GM19351 (cell line): ENCODE data around the gene SIDT2.
"Not testable (repeated sequence)": the region's sequence is repeated elsewhere in the genome, so short reads cannot be mapped to it uniquely, and the experiment has no call there.

Source experiments
- ATAC-seq: cut with Tn5 transposase; IDR thresholded peaks from one replicate; pipeline ENCODE4 v1.9.1; 2021; ENCODE audit warnings: mild to moderate bottlenecking, moderate library complexity; ENCODE audit not compliant: unreplicated experiment

The SIDT2 gene

GRCh38 chr11:117201658-117202305, 23.2 kb downstream of the SIDT2 start:
- ATAC-seq, result no peak

DNA sequence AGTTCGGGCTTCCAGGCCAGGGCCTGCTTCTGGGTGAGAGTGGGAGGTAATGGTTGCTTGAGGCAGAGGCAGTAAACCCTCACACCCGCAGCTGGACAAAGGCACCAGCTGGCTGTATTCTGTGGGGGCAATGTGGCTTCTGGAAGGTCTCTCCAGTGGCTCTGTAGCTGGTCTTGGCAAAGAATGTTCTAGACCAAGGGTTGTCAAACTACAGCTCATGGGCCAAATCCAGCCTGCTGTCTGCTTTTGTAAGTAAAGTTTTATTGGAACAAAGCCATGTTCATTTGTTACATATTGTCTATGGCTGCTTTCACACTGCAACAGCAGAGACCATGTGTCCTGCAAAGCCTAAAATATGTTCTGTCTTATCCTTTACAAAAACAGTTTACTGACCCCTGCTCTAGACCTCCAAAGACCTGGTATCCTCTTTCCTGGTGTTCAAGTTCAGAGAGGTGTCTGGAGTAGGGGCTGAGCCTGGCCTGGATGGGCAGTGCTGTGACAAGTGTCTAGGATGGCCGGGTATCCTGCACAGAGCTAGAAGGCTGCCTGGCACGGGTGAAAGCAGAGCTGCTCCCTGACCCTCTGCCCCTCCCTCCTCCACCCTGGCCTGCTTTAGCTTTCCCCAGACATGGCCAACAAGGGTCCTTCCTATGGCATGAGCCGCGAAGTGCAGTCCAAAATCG, 24.0 kb downstream of the SIDT2 start:
- ATAC-seq, result no peak

DNA sequence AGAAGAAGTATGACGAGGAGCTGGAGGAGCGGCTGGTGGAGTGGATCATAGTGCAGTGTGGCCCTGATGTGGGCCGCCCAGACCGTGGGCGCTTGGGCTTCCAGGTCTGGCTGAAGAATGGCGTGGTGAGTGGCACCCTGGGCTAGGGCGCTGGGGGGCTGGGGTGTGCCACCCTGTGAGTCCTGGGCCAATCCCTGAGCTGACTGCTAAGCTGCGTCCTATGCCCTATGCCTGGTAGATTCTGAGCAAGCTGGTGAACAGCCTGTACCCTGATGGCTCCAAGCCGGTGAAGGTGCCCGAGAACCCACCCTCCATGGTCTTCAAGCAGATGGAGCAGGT, 24.5 kb downstream of the SIDT2 start:
- ATAC-seq, result no peak

GRCh38 chr11:117204283-117205080, 25.9 kb downstream of the SIDT2 start:
- no peak for ATAC-seq

GRCh38 chr11:117205211-117205818, 26.8 kb downstream of the SIDT2 start:
- ATAC-seq, result no peak

GRCh38 chr11:117206111-117206510, 27.6 kb downstream of the SIDT2 start:
- ATAC-seq, result not testable (repeated sequence)

- ATAC-seq, result not testable (repeated sequence)
Measured at GRCh38 chr11:117206859-117207258, 28.3 kb downstream of the SIDT2 start.

- ATAC-seq, result not testable (repeated sequence)
Measured at GRCh38 chr11:117207481-117207880, 28.9 kb downstream of the SIDT2 start.

GRCh38 chr11:117208710-117209109, 30.2 kb downstream of the SIDT2 start:
- not testable (repeated sequence) for ATAC-seq

DNA sequence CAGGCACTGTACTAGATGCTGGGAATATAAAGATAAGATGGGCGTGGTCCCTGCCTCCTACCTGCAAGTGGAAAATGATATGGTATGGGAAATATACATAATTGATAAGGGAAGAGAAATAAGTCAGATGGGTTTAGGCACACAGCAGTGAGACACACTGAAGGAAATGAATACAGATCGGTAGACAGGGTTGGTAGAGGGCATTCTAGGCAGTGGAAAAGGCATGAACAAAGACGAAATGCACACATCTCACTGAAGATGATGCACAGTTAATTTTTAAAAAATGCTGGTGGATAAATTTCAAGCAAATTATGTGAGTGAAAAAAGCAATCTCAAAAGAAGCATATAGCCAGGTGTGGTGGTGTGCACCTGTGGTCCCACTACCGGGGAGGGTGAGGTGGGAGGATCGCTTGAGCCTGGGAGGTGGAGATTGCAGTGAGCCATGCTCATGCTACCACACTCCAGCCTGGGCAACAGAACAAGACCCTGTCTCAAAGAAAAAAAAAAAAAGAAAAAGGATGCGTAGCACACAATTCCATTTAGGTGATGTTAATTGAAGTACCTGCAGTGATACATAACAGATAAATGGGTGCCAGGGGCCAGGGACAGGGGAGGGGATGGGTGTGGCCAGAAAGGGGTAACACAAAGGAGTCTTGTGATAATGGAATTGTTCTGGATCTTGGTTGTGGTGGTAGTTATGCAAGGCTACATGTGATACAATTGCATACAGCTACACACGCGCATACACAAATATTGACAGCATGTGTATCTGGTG, 31.0 kb downstream of the SIDT2 start:
- ATAC-seq, result not testable (repeated sequence)

DNA sequence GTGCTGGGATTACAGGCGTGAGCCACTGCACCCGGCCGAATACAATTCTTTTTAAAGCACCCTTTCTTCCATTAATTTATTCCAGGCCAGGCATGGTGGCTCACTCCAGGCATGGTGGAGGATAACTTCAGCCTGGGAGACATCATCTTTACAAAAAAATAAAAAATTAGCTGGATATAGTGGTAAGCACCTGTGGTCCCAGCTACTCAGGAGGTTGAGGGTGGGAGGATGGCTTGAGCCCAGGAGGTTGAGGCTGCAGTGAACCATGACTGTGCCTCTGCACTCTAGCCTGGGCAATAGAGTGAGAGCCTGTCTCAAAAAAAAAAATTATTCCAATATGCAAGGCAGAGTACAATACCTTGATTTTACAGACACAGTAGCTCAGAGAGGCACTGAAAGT, 32.1 kb downstream of the SIDT2 start:
- ATAC-seq, result no peak

- no peak for ATAC-seq
Measured at GRCh38 chr11:117212697-117213355, 34.3 kb downstream of the SIDT2 start.

DNA sequence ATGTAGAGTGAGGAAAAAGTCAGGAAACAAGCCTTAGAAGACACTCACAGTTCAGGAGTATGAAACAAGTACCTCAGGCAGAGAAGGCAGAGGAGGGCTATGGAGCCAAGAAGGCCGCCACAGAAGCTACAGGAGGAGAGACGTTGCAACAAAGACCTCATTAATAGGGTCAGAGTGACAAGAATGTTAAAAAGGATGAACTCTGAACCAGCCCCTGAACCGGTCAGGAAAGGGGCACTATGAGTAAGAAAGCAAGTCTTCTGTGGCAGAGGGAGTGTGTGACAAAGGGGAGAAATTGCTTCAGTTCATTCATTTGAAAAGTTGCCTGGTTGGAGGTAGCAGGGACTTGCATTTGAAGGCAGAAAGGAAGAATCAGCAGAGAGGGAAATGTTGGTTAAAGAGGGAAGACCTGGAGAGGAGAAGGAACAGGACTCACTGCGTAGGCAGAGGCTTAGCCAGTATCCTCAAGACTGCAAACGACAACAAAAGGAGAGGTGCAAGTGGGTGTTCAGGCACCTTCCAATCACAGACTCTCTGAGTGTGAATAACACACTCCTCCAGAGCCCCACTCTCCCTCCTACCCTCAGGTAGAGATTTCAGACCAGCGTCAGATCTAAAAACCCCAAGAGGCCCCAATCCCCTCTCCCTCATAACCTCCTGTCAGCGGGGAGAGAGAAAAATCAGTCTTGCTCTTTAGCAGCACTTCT, 36.0 kb downstream of the SIDT2 start:
- no peak for ATAC-seq

DNA sequence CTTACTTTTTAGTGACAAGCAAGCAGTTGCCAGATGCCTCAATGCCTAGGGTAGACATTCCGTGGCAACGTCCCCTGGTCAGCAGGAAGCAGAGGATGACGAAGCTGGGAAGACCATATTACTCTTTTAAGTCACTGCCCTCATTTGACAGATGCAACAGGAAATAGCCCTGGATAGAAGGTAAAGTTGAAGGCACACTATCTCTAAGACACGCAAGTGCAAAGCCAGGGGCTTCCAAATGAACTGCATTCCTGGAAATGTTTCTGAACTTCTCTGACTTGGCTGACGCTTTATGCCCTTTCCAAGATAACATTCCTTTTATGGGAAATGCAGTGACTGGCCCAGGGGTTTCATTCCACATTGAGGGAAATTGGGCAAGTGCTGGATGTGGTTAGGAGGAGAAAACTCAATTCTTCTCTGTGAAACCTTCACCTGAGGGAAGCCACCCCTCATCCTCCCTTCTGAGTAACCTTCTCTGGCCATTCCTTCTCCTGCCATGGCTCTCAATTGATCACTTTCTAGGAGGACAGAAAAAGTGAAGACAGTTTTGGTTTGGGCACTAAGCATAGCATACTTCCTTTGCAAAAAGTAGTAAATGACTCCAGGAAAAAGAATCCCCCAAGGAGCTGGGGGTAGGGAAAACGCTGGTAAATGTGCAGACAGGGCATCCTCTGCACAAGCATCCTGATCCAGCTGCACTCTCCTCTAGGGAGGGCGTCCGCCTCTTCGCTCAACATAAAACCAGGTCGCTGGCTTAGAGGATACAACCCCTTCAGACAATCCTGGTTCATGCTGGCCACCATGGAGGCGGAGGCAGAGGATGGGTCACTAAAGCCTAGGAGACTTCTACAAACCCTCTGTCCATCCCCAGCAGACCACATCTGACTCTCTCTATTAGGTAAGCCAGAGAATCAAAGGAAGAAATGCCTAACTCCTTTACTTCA, 38.9 kb downstream of the SIDT2 start:
- ATAC-seq, result no peak

DNA sequence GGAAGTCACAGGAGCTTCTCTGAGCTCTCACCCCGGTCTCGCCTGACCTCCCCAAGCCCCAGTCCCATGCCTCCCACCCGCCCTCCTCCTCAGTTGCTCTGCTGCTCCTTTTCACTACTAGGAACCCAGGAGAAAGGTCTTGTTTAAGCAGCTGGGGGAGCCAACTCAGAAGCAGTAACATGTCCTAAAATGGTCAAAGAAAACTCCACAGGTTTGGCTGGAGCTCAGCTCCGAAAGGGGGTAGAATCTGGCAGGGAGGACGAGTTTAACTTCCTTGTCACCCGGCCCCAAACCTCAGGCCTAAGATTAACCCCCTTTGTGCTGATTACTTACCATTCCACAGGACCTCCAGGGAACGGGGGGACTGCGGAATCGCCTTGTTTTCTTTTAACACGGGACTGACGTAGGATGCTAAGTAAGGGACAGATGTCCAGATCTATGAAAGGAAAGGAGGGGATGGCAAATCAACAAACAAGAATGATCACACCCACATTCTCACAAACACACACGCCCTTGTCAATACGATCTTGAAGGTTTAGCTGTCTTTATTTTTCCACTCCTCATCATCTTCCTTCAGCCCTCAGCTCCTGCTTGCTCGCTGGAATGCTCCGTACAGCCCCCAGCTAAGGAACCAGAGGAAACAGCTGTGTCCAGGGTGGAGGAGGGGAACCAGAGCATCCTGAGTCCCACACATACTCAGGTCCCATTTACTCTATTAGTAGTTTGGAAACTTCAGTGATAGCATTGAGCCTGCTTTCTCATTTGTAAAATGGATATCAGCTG, 39.8 kb downstream of the SIDT2 start:
- no peak for ATAC-seq

- no peak for ATAC-seq
Measured at GRCh38 chr11:117219001-117219400, 40.5 kb downstream of the SIDT2 start.

GRCh38 chr11:117219455-117219854, 40.9 kb downstream of the SIDT2 start:
- ATAC-seq, result no peak

DNA sequence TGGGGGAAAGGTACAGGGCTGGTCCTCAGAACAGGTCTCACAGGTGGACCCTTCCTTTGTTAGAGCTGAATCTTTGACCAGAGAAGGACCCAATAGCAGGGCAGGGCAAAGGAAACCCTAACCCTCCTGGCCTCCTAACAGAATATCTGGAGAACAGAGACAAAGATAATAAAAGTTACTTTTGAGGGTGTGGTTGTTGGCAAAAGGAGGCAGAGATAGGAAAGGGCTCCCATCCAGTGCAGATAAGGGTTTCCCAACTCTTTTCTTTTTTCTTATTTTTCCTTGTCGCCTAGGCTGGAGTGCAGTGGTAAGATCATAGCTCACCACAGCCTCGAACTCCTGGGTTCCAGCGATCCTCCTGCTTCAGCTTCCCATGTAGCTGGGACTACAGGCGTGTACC, 41.5 kb downstream of the SIDT2 start:
- ATAC-seq, result no peak
